ENCODE data around the gene COL16A1.
A peak's percentile ranks its signal among the peaks of the same experiment; 100 is the strongest.

Gene COL16A1

GRCh38 chr1:31648190-31648589 lies 55.6 kb downstream of the COL16A1 start:
- no peak for DNase-seq (ENCODE audit: low read depth)

GRCh38 chr1:31647106-31647505 lies 56.7 kb downstream of the COL16A1 start:
- no peak for DNase-seq (ENCODE audit: low read depth)

DNA sequence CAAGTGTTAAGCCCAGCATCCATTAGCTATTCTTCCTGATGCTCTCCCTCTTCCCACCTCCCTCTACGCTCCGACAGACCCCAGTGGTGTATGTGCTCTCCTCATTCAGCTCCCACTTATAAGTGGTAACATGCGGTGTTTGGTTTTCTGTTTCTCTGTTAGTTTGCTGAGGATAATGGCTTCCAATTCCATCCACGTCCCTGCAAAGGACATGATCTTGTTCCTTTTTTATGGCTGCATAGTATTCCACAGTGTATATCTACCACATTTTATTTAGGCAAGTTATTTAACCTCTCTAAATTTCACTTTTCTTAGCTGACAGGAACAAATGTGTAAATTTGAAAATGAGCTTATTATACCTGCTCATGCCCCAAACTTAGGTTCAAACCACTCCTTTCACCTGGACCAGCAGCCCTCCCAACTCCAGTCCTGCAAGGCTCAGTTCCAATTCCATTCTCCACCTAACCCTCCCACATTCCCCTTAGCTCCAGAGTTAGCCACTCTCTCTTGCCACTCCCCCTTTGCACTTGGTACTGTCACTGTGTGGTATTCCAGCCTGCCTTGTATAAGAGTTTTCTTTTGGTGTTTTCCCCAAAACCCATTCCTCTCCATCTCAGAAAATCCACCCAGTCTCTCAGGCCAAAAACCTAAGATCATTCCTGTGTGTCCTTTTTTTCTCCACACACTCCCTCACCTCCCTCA lies 57.4 kb downstream of the COL16A1 start:
- no peak for DNase-seq (ENCODE audit: low read depth)

GRCh38 chr1:31645274-31645568 lies 58.6 kb downstream of the COL16A1 start:
- no peak for DNase-seq (ENCODE audit: low read depth)

DNA sequence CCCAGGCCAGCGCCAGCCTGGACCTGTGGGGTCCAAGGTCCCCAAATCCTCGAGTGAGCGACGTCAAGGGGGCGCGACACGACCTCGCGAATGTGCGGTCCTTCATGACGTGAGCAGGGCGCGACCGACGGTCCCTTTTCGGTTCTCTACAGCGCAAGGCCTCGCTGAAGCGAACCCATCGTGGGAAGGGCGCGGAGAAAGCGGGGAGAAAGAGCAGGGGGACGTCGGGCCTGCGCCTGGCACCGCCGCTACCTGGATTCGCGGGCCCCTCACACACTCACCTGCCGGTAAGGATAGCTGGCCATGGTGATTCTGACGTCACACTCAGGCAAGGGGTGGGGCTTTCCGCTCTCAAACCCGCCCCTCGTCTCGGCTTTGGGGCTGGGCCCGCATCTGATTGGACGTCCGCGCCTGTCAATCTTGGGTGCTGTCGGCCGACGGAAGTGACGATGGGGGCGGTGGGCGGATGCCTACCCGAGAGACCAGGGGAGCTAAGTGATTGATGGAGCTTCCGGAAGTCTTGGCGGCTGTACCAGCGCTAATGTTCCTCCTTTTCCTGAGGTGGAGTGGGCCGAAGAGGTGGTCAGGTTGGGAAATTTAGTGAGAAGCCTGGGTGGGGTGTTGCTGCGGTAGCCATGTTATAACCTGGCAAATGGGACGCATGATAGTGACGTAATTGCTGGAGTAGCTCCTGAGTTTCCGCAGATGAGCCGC lies 59.1 kb downstream of the COL16A1 start, which contains the start of gene PEF1:
Gene PEF1 (minus strand): TSS at position 317 of the 714 bp plus-strand sequence. CDS start 12 bp downstream, at position 305.
- peak; percentile 99 for DNase-seq (ENCODE audit: low read depth)

DNA sequence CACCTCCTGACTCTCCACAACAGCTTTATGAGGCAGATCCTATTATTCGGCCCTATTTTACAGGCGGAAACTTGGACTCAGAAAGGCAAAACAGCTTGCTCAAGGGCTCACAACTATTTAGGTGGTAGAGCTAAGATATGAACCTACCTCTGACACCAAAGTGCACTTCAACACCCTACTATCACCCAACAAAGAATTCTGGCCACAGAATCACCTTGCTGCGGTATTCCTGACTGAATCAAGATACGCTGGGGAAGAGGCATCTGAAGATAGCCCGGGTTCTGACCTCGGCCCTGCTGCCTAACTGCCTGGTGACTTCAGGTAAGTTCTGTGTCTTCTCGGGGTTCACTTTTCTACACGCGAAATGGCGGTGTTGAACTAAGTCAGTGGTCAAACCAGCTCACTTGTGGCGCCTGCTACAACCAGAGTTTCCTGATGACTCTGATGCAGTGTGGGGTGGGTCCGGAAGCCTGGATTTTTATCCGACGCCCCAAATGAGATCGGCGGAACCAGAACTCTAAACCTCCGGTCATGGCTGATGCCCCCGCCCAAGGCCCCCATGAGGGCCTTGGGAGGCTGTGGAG lies 59.7 kb downstream of the COL16A1 start:
- DNase-seq (ENCODE audit: low read depth) = no peak

GRCh38 chr1:31642897-31643296 lies 60.9 kb downstream of the COL16A1 start:
- DNase-seq (ENCODE audit: low read depth) = no peak

- DNase-seq (ENCODE audit: low read depth) = no peak
These were observed 61.5 kb downstream of the COL16A1 start for GRCh38 chr1:31642366-31642765.

DNA sequence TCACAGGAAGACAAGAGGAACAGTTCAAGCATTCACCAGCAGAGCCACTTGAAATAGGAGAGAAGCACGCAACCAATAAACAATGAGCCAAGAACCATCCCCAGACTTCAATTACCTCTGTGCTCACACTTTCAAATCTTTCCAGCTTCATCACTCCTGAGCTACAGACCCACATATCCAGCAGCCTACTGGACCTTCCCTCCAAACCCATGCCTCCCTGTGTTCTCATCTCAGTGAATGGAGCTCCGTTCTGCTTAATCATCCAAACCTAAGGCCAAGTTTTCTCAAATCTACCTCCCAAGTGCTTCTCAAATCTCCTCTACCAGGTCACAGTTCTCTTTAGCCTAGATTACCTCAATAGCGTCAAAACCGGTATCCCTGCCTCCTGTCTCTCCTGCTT lies 62.9 kb downstream of the COL16A1 start:
- no peak for DNase-seq (ENCODE audit: low read depth)

GRCh38 chr1:31640179-31640578 lies 63.6 kb downstream of the COL16A1 start:
- DNase-seq (ENCODE audit: low read depth) = no peak

- no peak for DNase-seq (ENCODE audit: low read depth)
These were observed 64.3 kb downstream of the COL16A1 start for GRCh38 chr1:31639543-31639942.

DNA sequence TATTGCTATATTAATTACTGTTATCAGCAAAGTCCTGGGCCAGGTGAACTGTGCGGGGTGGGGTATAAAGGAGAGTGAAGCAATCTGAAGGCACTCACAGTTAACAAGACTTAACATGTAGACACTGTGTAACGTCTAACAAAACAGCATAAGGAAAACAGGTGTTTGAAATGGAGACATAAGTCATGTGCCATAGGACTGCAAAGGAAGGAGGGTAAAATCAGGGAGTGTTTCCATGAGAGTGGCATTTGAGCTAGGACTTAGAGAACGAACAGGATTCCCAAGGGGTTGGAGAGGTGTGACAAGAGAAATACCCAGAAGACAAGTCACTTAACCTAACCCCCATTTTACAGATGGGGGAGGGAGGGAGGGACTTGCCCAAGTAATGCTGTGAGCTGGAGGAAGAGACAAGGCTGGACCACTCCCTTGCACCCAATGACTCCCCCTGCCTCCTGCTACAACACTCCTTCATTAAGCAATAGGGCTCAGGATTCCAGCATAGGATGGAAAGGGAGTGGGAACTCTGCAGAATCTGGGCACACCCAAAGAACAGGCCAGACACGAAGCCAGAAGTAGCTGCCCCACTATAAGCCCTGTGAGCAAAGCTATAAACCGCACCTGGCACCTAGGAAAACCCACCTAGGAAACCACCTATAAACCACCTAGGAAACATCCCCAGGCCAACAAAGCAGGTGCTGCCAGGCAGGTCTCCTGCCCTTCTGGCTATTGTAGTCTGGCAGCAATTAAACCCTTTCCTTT lies 65.7 kb downstream of the COL16A1 start:
- no peak for DNase-seq (ENCODE audit: low read depth)

GRCh38 chr1:31633117-31633516 lies 70.7 kb downstream of the COL16A1 start:
- DNase-seq (ENCODE audit: low read depth) = no peak

GRCh38 chr1:31632649-31633048 lies 71.2 kb downstream of the COL16A1 start:
- no peak for DNase-seq (ENCODE audit: low read depth)

- no peak for DNase-seq (ENCODE audit: low read depth)
These were observed 74.8 kb downstream of the COL16A1 start for GRCh38 chr1:31628931-31629556.

DNA sequence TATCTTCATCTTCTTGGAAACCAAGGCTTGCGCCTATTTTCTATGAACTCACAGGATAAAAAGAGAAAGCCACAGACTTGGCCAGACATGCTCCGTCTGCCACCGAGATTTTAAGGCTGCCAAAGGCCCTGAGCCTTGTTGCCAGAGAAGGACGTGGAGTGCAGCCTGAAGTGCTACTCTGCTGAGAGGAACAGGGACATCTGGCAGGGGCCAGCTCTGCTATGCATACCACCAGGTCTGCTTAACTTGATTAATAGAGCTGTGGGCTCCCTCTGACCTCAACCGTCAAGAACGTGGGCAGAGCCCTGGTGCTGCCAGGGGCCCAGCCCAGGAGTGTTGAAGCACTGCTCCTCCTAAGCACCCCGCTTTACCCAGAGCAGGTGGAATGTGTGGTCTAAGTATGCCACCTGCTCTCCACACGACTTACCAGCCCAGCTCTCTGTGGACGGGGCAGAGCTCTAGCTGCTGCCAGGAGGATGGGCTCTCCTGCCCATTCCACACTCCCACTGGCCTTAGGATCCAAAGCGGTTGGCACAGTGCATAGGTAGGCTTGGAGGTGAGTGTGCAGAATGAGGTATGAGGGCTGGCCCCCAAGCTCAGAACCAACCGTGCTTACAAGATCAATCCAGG lies 75.8 kb downstream of the COL16A1 start:
- no peak for DNase-seq (ENCODE audit: low read depth)

DNA sequence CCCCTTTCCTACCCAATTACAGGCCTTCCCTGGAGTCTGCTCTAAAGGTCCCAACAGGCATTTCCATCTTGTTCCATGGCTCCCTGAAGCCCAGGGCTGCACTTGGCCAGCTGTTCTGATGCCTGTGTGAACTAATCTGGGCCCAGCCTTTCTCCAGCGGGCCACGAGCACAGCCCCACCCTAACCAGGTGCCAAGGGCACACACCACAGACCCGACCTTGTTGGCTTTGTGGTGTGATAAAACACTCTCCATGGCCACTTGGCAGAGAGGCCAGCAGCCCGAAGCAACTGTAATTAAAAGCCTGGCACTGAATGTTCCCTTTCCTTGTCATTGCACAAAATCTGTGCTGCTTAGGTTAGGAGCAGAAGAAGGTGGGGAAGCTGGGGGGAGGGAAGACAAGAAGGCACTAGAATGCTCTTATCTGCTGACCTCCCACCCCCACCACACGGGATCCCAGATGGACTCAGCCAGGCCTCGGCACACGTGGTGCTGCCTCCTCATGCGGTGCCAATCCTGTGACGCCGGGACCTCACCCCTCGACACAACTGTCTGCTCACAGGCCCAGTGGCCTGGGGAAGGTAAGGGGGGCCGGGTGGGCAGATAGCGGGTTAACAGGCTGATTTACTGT lies 76.4 kb downstream of the COL16A1 start:
- no peak for DNase-seq (ENCODE audit: low read depth)

- no peak for DNase-seq (ENCODE audit: low read depth)
These were observed 77.3 kb downstream of the COL16A1 start for GRCh38 chr1:31626223-31627207.

DNA sequence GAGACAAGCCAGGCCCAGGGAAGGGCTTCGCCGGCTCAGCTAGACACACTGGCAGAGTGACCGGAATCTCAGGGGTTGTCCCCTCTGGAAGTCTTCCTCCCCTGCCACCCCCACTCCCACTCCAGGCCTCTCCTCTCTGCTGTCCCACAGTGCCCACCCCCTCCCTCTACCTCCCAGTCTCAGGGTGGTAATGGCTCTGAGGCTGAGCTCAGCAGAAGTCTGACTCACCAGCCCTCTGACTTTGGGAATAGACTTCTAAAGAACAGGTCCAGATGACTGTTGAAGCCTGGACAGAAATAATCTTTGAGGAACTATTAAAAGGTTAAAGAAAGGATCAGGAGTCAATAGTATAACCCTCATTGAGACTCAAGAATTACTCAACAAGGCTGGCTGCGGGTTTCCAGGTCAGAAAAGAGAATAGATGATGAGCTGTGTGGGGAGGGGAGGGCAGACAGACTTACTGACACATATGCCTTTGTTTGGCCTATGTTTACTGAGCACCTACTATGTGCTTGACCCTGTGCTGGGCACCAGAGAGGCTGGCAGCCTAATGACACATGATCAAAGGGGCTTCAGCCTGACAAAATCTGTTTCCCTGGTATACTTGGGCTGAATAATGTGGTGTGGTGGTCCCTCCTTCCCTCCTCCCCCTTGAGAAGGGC lies 78.1 kb downstream of the COL16A1 start:
- DNase-seq (ENCODE audit: low read depth) = no peak
